Small intestine (tissue), 7 donors: ENCODE measurements around the gene ATAD2B. TPM values are rescaled to one million over a fixed set of nuclear protein-coding genes. Genes with fewer than 3 reads are reported as not detected.
"Not testable (repeated sequence)": the region's sequence is repeated elsewhere in the genome, so short reads cannot be mapped to it uniquely, and the experiment has no call there.

Experiments used
- DNase-seq, 2 donors: peaks; one replicate each; pipeline versions ENCODE4 v3.0.0 to v3.0.0-alpha.2; 2013
- FAIRE-seq: peaks from 2 replicates; lab custom pipeline; 2012; peaks lifted over from hg19 to GRCh38; lab: Jason Lieb, UNC
- H3K27ac ChIP-seq, 3 donors: one replicate each; pipeline ENCODE4 v1.5.1; 2013; ENCODE audit warnings: low read length in 2 of 3, mild to moderate bottlenecking in 2 of 3, control low read depth in 1 of 3, inconsistent platforms in 1 of 3, low read depth in 1 of 3, moderate library complexity in 1 of 3
- H3K27me3 ChIP-seq, 3 donors: one replicate each; pipeline ENCODE4 v1.6.1; 2013; ENCODE audit warnings: low read length in 3 of 3, inconsistent platforms in 1 of 3; ENCODE audit not compliant: control insufficient read depth in 3 of 3, insufficient read depth in 3 of 3
- H3K36me3 ChIP-seq, 3 donors: one replicate each; pipeline ENCODE4 v1.6.1; 2013; ENCODE audit warnings: low read length in 3 of 3, inconsistent platforms in 1 of 3, low read depth in 1 of 3, mild to moderate bottlenecking in 1 of 3, moderate library complexity in 1 of 3; ENCODE audit not compliant: control insufficient read depth in 3 of 3, insufficient read depth in 2 of 3
- H3K4me1 ChIP-seq, 3 donors: one replicate each; pipeline ENCODE4 v1.6.1; 2013; ENCODE audit warnings: low read length in 2 of 3, inconsistent platforms in 1 of 3, low read depth in 1 of 3, mild to moderate bottlenecking in 1 of 3, moderate library complexity in 1 of 3; ENCODE audit not compliant: control insufficient read depth in 3 of 3, insufficient read depth in 2 of 3
- H3K4me3 ChIP-seq, 3 donors: one replicate each; pipeline ENCODE4 v1.5.1; 2013; ENCODE audit warnings: low read length in 3 of 3, control low read depth in 1 of 3, inconsistent platforms in 1 of 3, low read depth in 1 of 3, mild to moderate bottlenecking in 1 of 3, moderate library complexity in 1 of 3
- H3K9me3 ChIP-seq, 2 donors: one replicate each; pipeline ENCODE4 v1.6.1; 2013; ENCODE audit warnings: low read depth in 1 of 2, low read length in 1 of 2; ENCODE audit not compliant: control insufficient read depth in 2 of 2, insufficient read depth in 1 of 2
- WGBS, 3 donors: extraction: QIAGEN DNeasy Blood & Tissue Kit; methylation state at CpG; one replicate each; pipeline ENCODE4 v1.1.7; 2013; 5-methylcytosine and 5-hydroxymethylcytosine counted together
- polyA plus RNA-seq, 4 donors: library from polyadenylated mRNA; stranded (reverse) in 3 of 4; unstranded in 1 of 4; fragments of 200-250 nt in 3 of 4; fragments of 120-200 nt in 1 of 4; gene quantifications; one replicate each; pipeline versions ENCODE4 v1.2.1 to v1.2.3, GENCODE V29; 2013
- donor health status: healthy with polysubstance abuse.
- donor health status: control.
- donor health status: control.
- donor health status: Bipolar disorder and iron deficiency.
- donor health status: healthy.

Gene ATAD2B
- polyA plus RNA-seq, 4 donors, result 4.0 to 12.3 (median 6.9) TPM

DNA sequence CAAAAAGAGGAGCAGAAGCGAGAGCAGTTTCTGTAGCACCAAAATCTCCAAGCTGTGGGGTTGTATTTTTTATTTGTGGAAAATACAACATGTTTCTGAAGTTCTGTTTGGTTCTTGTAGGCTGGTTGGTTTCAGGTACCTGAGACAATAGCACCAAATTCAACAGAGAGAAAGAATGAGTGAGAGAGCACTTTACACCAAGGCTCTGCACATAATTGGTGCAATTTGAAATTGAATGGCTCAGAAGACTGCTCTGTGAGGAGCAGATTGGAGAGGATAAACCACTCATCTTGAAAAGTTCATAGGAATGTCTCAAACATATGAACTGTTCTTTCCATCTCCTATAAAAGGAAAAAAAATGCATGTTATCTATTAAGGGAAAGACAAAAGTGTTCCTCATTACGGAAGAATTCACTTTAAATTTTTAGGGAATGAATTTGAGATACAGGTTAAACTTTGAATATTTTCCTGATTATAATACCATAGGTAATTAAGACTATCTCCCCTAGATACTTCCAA lies 175.1 kb downstream of the ATAD2B start:
- Histone ChIP-seq H3K4me3 (no peak overlapping the region), H3K4me1 (no peaks in the 10 kb centered on the region), H3K9me3 (no peaks in the 10 kb centered on the region), H3K27me3 (no peaks in the 10 kb centered on the region), H3K27ac (no peak overlapping the region), H3K36me3 (peaks cover 0 to 8% (median 2%) of the 10 kb centered on the region in 3 donors)
- DNase-seq (no peak), FAIRE-seq (no peak)
- WGBS, 3 donors, result 97 to 99% (median 97%) methylated on average over 2 of the region's 2 CpGs

- Histone ChIP-seq H3K27me3 (no peaks in the 10 kb centered on the region), H3K4me1 (no peaks in the 10 kb centered on the region), H3K4me3 (no peak overlapping the region), H3K27ac (no peak overlapping the region), H3K36me3 (peaks cover 0 to 1% (median 0%) of the 10 kb centered on the region in 3 donors), H3K9me3 (no peaks in the 10 kb centered on the region)
- FAIRE-seq (no peak), DNase-seq (no peak)
- WGBS, 3 donors, result 67 to 92% (median 91%) methylated on average over 2 of the region's 2 CpGs
Observed at GRCh38 chr2:23746141-23746863, 180.6 kb downstream of the ATAD2B start.

DNA sequence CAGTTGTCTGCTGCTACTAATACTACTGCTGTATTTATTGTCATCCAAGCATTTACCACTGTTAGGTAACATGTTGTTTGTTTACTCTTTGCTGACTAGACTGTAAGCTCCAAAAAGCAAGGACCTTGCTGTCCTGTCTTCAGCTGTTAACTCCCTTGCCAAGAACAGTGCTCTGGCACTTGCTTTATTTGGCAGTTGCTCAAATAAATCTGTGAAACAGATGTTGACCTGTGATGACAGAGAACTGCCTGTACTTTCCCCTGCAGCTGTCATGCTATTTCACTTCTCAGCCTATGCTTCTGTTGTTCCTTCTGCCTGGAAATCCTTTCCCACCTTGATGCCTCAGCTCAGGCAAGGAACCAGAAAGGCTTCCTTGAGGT lies 181.2 kb downstream of the ATAD2B start:
- Histone ChIP-seq H3K4me3 (no peak overlapping the region), H3K9me3 (no peaks in the 10 kb centered on the region)
- no peak for FAIRE-seq

GRCh38 chr2:23745068-23745725 lies 181.7 kb downstream of the ATAD2B start:
- Histone ChIP-seq H3K36me3 (no peaks in the 10 kb centered on the region), H3K27me3 (no peaks in the 10 kb centered on the region), H3K4me1 (no peaks in the 10 kb centered on the region), H3K27ac (no peak overlapping the region), H3K9me3 (no peaks in the 10 kb centered on the region), H3K4me3 (no peak overlapping the region)
- FAIRE-seq (no peak), DNase-seq (no peak)
- 90 to 93% (median 91%) methylated on average over 8 of the region's 8 CpGs for WGBS, 3 donors

More for the DNA sequence above, 181.2 kb downstream of the ATAD2B start:
- H3K27ac ChIP-seq, result no peak overlapping the region
- peak; percentile 5 to 10 for DNase-seq
- no peaks in the 10 kb centered on the region for H3K27me3 ChIP-seq
- no peaks in the 10 kb centered on the region for H3K4me1 ChIP-seq
- H3K36me3 ChIP-seq, result no peaks in the 10 kb centered on the region

- H3K27me3 ChIP-seq, FAIRE-seq, H3K4me3 ChIP-seq, H3K36me3 ChIP-seq, DNase-seq, H3K4me1 ChIP-seq, H3K27ac ChIP-seq: not testable (repeated sequence)
- WGBS, 3 donors, result 95 to 97% (median 96%) methylated on average over 9 of the region's 9 CpGs
- H3K9me3 ChIP-seq, result peaks cover 0 to 11% of the 10 kb centered on the region in 2 donors
Observed at GRCh38 chr2:23736783-23737182, 190.1 kb downstream of the ATAD2B start.

- no peak for DNase-seq
- no peak for FAIRE-seq
- no peak overlapping the region for H3K4me3 ChIP-seq
- peaks cover 0 to 11% of the 10 kb centered on the region in 2 donors for H3K9me3 ChIP-seq
- H3K36me3 ChIP-seq, result peaks cover 0 to 3% (median 1%) of the 10 kb centered on the region in 3 donors
- H3K27me3 ChIP-seq, result no peaks in the 10 kb centered on the region
- H3K4me1 ChIP-seq, result no peaks in the 10 kb centered on the region
- H3K27ac ChIP-seq, result no peak overlapping the region
- 83 to 95% (median 86%) methylated on average over 3 of the region's 3 CpGs for WGBS, 3 donors
Observed at GRCh38 chr2:23734416-23734815, 192.5 kb downstream of the ATAD2B start.

GRCh38 chr2:23723029-23723428 lies 203.9 kb downstream of the ATAD2B start:
- H3K4me1 ChIP-seq, DNase-seq, H3K27ac ChIP-seq, FAIRE-seq, H3K27me3 ChIP-seq, H3K4me3 ChIP-seq: not testable (repeated sequence)
- peaks cover 0 to 20% (median 3%) of the 10 kb centered on the region in 3 donors for H3K36me3 ChIP-seq
- peaks cover 0 to 20% of the 10 kb centered on the region in 2 donors for H3K9me3 ChIP-seq
- 95 to 99% (median 98%) methylated on average over 3 of the region's 3 CpGs for WGBS, 3 donors

- Histone ChIP-seq H3K27me3 (no peaks in the 10 kb centered on the region), H3K9me3 (peaks cover 0 to 20% of the 10 kb centered on the region in 2 donors), H3K36me3 (peaks cover 0 to 20% (median 3%) of the 10 kb centered on the region in 3 donors), H3K4me1 (no peaks in the 10 kb centered on the region), H3K4me3 (no peak overlapping the region), H3K27ac (no peak overlapping the region)
- WGBS, 3 donors, result 95 to 96% (median 95%) methylated on average over 3 of the region's 3 CpGs
- no peak for DNase-seq
- FAIRE-seq, result no peak
Observed at GRCh38 chr2:23722255-23722654, 204.7 kb downstream of the ATAD2B start.
